HG02938 (cell line): Measurements from ENCODE around the gene TMEM167B.
"Not testable (repeated sequence)": the region's sequence is repeated elsewhere in the genome, so short reads cannot be mapped to it uniquely, and the experiment has no call there.

Source experiments
- ATAC-seq: cut with Tn5 transposase; IDR thresholded peaks from one replicate; pipeline ENCODE4 v1.9.1; 2021; ENCODE audit warnings: mild to moderate bottlenecking, moderate library complexity; ENCODE audit not compliant: unreplicated experiment

TMEM167B gene

GRCh38 chr1:109090196-109091077 is at the start of gene TMEM167B:
TSS of gene TMEM167B (plus strand) at chr1:109090764. CDS start at chr1:109090873, 109 bp downstream.
- ATAC-seq = peak; percentile 90

DNA sequence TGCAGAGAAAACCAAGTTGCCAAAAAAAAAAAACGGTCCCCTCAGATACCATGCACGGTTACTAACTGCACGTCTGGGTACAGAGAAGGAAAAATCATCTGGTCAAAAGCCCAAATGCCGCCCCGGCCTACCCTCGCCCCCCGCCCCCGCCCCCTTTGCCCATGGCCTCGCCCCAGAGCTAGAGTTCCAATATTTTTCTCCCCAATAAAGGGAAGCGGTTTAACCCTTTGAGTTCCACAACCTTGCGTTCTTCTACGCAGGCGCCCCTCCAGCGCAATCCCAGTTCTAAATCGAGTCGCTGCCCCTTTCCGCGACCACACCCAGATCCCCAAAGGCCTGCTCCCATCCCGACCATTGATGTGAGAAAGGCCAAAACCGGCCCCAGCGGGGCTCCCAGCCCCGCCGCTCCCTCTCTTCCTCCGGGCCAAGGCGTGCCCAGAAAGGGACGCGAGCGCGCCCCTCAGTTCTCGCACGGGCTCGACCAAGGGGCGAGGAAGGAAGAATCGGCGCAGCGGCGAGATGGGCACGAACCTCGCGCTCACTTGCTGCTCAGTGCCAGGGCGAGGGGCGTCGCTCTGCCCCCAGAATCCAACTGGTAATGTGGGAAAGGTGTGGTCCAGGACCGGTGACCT is 49.5 kb upstream of the TMEM167B start:
- ATAC-seq = peak; percentile 26

DNA sequence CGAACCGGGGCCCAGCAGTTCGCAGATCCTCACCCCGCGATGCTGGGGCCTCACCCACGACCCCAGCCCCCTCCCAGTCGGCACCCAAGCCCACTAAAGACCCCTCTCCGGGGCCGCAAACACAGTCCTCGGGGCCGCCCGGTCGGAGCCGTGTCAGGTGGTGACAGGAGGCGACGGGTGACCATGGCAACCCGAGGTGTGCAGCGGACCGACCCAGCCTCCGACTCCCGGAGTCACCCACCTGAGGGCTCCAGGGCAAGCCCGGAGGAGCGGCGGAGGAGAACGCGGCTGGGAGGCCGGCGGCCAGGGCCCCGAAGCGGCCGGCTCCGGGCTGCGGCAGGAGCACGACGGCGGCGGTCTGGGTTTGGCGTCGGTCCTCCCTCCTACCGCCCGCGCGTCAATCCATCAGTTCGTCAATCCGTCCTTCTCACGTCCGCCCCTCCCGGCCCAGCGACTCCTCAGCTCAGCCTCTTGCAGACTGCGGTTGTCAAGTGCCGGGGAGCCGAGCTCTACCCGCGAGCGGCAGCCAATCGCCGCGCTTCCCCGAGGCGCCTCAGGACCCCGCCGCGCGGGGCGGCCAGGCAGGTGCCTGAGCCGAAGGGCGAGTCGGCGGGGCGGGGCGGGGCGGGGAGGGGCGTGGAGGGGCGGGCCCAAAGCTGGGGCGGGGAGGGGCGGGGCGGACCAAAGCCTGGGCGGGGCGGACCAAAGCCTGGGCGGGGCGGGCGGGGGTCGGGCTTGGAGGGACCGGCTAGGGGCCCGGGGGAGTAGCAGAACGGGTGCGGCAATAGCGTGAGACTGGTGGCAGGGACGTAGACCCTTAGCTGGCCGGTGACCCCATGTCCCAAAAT is 48.7 kb upstream of the TMEM167B start, which contains the start of gene WDR47:
Gene WDR47, minus strand, starts transcription at position 482 of the 848 bp plus-strand sequence. CDS start 18,590 bp downstream, outside the sequence.
- ATAC-seq = peak; percentile 92

- ATAC-seq = no peak
Observed at GRCh38 chr1:109045595-109045994, 45.0 kb upstream of the TMEM167B start.

DNA sequence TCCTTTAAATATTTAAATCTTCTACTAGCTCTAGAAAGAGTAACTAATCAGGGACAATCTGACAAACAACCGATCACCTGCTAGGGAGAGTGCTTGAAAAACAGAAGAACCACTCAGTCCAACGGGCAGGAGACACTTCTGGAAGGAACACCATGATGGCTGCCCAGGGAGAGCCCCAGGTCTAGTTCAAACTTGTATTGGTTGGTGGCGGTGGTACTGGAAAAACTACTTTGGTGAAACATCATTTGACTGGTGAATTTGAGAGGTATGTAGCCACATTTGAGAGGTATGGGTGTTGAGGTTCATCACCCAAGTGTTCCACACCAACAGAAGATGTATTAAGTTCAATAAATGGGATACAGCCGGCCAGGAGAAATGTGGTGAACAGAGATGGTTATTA is 43.9 kb upstream of the TMEM167B start:
- ATAC-seq = no peak

DNA sequence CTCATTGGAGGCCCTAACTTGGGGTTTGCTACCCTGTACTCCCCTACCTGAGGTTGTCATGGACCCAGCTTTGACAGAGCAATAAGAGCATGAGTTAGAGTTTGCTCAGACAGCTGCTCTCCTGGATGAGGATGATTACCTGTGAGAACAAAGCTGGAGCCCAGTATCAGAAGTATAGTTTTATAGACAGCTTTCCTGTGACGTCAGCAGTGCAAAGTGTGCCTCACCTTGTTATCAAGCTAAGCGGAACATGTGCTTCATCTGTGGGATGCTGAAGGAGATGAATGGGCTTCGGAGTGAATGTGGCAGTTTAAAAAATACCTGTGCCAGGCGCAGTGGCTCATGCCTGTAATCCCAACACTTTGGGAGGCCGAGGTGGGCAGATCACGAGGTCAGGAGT is 43.2 kb upstream of the TMEM167B start:
- ATAC-seq = no peak

GRCh38 chr1:109048335-109048734 is 42.2 kb upstream of the TMEM167B start:
- no peak for ATAC-seq

DNA sequence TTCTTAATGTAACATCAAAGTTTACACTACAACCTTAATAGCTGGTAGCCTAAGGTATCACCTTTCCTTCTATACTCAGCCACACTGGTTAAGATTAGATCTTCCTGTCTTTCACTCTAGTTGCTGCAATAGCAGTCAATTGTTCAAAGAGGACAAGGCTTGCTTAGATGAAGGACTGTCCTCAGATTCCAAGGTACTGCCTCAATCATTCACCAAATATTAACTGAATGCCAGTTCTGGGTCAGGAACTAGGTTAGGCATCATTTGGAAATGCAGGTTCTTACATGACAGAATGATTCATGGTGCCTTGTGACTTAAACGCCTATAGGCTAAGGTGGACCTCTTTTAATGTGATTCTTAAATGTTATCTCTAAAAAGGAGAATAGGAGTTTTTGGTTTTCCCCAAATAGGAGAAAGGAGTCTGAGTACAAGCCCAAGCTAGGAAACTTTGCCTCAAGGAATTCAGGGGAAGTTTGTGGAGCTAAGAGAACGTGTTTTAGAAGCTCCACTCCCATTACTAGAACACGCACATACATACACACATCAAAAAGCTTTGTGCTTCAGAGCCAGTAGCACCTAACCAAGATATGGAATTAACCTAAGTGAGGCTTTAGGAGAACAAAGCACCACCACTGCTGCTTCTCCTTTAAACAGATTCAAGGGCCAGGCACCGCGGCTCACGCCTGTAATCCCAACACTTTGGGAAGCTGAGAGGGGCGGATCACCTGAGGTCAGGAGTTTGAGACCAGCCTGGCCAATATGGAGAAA is 40.2 kb upstream of the TMEM167B start:
- ATAC-seq = no peak

DNA sequence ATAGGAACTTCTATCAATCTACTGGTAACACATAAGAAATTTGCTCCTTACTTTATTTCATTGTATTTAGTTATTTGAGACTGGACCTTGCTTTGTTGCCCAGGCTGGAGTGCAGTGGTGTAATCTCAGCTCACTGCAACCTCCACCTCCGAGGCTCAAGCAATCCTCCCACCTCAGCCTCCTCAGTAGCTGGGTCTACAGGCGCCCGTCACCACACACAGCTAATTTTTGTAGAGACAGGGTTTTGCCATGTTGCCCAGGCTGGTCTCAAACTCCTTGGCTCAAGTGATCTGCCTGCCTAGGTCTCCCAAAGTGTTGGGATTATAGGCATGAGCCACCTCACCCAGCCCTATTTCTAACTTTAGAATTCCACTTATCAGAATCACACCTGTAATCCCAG is 38.4 kb upstream of the TMEM167B start:
- not testable (repeated sequence) for ATAC-seq

GRCh38 chr1:109056064-109056463 is 34.5 kb upstream of the TMEM167B start:
- ATAC-seq = no peak

DNA sequence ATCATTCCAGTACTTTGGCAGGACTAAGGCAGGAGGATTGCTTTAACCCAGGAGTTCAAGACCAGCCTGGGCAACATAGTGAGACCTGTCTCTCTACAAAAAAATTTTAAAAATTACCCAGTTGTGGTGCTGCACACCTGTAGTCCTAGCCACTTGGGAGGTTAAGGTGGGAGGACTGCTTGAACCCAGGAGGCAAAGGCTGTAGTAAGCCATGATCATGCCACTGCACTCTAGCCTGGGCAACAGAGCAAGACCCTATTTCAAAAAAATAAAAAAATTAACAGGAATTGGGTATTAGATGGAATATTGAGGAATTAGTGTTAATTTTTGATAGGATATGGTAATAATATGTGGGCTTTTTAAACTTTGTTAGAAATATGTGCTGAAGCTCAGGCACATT is 31.5 kb upstream of the TMEM167B start:
- ATAC-seq = no peak

DNA sequence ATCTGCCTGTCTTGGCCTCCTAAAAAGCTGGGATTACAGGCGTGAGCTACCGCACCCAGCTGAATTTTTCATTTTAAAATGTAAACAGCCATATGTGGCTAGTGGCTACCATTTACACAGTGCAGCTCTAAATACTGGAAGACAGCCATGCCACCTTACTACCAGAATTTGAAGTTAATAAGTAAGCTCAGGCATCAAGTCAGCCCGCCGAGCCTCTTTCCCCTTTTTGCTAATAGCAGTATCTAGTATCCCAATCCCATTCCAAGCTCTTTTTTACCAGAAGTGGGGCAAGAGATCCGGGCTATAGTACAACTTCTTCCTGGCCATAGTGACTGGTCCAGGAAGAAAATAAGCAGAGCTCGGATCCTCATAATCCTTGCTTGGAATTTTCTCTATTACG is 29.9 kb upstream of the TMEM167B start:
- ATAC-seq = no peak

GRCh38 chr1:109061183-109061582 is 29.4 kb upstream of the TMEM167B start:
- ATAC-seq = no peak

DNA sequence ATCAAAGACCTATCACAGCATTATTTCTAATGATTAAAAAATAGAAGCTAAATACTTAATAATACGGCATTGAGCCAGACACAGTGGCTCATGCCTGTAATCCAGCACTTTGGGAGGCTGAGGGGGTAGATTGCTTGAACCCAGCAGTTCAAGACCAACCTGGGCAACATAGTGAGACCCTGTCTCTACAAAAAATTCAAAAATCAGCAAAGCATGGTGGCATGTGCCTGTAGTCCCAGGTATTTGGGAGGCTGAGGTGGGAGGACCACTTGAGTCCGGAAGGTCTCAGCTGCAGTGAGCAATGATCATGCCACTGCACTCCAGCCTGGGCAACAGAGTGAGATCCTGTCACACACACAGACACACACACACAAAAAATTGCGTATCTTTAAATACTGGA is 25.4 kb upstream of the TMEM167B start:
- ATAC-seq = no peak

DNA sequence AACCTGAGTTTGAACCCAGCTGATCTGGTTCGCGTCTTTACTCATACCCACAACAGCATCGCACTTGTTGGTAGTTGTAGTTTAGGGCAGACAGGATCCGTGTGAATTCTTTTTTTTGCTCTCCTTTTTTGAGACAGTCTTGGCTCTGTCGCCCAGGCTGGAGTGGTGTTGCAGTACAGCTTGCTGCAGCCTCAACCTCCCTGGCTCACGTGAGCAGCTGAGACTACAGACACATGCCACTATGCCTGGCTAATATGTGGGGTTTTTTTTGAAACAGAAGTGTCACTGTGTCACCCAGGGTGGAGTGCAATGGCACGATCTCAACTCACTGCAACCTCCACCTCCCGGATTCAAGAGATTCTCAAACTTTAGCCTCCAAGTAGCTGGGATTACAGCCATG is 22.7 kb upstream of the TMEM167B start:
- no peak for ATAC-seq

GRCh38 chr1:109069294-109069693 is 21.3 kb upstream of the TMEM167B start:
- ATAC-seq = no peak

GRCh38 chr1:109075531-109076490 is 14.8 kb upstream of the TMEM167B start, which contains the start of gene TAF13:
TSS of gene TAF13 (minus strand) at chr1:109076003. CDS start at chr1:109075947, 56 bp downstream.
- peak; percentile 96 for ATAC-seq

GRCh38 chr1:109078317-109078716 is 12.2 kb upstream of the TMEM167B start:
- no peak for ATAC-seq

DNA sequence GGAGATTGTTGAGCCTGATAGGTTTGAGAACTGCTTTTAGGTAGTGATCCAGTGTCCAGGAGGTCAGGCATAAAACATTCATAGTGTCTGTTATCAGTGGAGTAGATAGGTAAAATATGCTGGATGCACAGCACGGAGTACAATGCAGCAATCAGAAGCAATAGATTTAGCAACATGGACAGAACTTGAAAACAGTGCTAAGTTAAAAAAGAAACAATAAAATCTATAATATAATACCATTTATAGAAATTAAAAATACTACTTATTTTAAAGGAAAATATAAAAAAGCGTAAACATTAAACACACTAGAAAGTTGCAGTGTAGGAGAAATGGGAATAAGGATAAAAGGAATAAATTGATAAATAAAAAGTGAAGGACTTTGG is 11.3 kb upstream of the TMEM167B start:
- no peak for ATAC-seq
